Effector memory CD8-positive, alpha-beta T cell (primary cell): ENCODE measurements around the gene ZSWIM2.
"Not testable (repeated sequence)": the region's sequence is repeated elsewhere in the genome, so short reads cannot be mapped to it uniquely, and the experiment has no call there.

ENCODE experiments used
- ATAC-seq: fragments of 150-1000 bp; cut with Tn5 transposase; replicated peaks from 2 replicates; pipeline ENCODE4 v1.10.0; 2021; ENCODE audit warnings: mild to moderate bottlenecking, moderate library complexity
- DNase-seq, 3 experiments: peaks; one replicate each; pipeline ENCODE4 v3.0.0; 2021
- H3K27ac Mint-ChIP-seq, 2 donors: one replicate each; pipeline ENCODE4 v1.8.0; 2022; ENCODE audit warnings: mild to moderate bottlenecking in 2 of 2, mixed read lengths in 2 of 2, moderate library complexity in 2 of 2
- H3K27me3 Mint-ChIP-seq, 2 donors: one replicate each; pipeline ENCODE4 v1.8.0; 2022; ENCODE audit warnings: mixed read lengths in 2 of 2
- H3K36me3 Mint-ChIP-seq: one replicate; pipeline ENCODE4 v1.8.0; 2022; ENCODE audit warnings: mild to moderate bottlenecking, moderate library complexity, mixed read lengths; ENCODE audit not compliant: insufficient read depth
- H3K4me1 Mint-ChIP-seq, 2 donors: one replicate each; pipeline ENCODE4 v1.8.0; 2022; ENCODE audit warnings: low read depth in 2 of 2, mixed read lengths in 2 of 2
- H3K4me3 Mint-ChIP-seq, 2 donors: one replicate each; pipeline ENCODE4 v1.8.0; 2022; ENCODE audit warnings: mild to moderate bottlenecking in 2 of 2, mixed read lengths in 2 of 2, moderate library complexity in 2 of 2
- H3K9me3 Mint-ChIP-seq, 2 donors: one replicate each; pipeline ENCODE4 v1.8.0; 2022; ENCODE audit warnings: mixed read lengths in 2 of 2

Gene ZSWIM2

GRCh38 chr2:186811760-186812159, 37.2 kb downstream of the ZSWIM2 start:
- not testable (repeated sequence) for H3K4me3 Mint-ChIP-seq, H3K27ac Mint-ChIP-seq, H3K27me3 Mint-ChIP-seq, H3K36me3 Mint-ChIP-seq, ATAC-seq, DNase-seq, H3K9me3 Mint-ChIP-seq, H3K4me1 Mint-ChIP-seq

GRCh38 chr2:186806591-186806990, 42.4 kb downstream of the ZSWIM2 start:
- no peaks in the 10 kb centered on the region for H3K4me1 Mint-ChIP-seq
- H3K4me3 Mint-ChIP-seq = no peak overlapping the region
- no peak overlapping the region for H3K27ac Mint-ChIP-seq
- no peak for ATAC-seq
- peaks cover 9 to 27% of the 10 kb centered on the region in 2 donors for H3K9me3 Mint-ChIP-seq
- no peaks in the 10 kb centered on the region for H3K27me3 Mint-ChIP-seq
- H3K36me3 Mint-ChIP-seq = peaks cover 4% of the 10 kb centered on the region
- no peak for DNase-seq

GRCh38 chr2:186798604-186799003, 50.4 kb downstream of the ZSWIM2 start:
- not testable (repeated sequence) for H3K27ac Mint-ChIP-seq, H3K4me1 Mint-ChIP-seq, H3K27me3 Mint-ChIP-seq, H3K4me3 Mint-ChIP-seq, H3K36me3 Mint-ChIP-seq, ATAC-seq, DNase-seq
- H3K9me3 Mint-ChIP-seq = peaks cover 4 to 12% of the 10 kb centered on the region in 2 donors

- Mint-ChIP-seq H3K36me3 (peaks cover 3% of the 10 kb centered on the region), H3K27ac (no peak overlapping the region)
Measured at GRCh38 chr2:186784930-186785329, 64.0 kb downstream of the ZSWIM2 start.

GRCh38 chr2:186783254-186783653, 65.7 kb downstream of the ZSWIM2 start:
- no peak overlapping the region for H3K4me3 Mint-ChIP-seq
- H3K27me3 Mint-ChIP-seq = no peaks in the 10 kb centered on the region
- peaks cover 3% of the 10 kb centered on the region for H3K36me3 Mint-ChIP-seq
- ATAC-seq = no peak
- no peaks in the 10 kb centered on the region for H3K4me1 Mint-ChIP-seq
- H3K9me3 Mint-ChIP-seq = peaks cover 2 to 7% of the 10 kb centered on the region in 2 donors
- DNase-seq = no peak
- H3K27ac Mint-ChIP-seq = no peak overlapping the region

More at GRCh38 chr2:186784930-186785329, 64.0 kb downstream of the ZSWIM2 start:
- H3K4me3 Mint-ChIP-seq = no peak overlapping the region
- peaks cover 0 to 8% of the 10 kb centered on the region in 2 donors for H3K9me3 Mint-ChIP-seq
- no peaks in the 10 kb centered on the region for H3K27me3 Mint-ChIP-seq
- no peak for ATAC-seq
- no peaks in the 10 kb centered on the region for H3K4me1 Mint-ChIP-seq
- DNase-seq = no peak

- no peak for DNase-seq
- H3K27ac Mint-ChIP-seq = no peak overlapping the region
- H3K4me3 Mint-ChIP-seq = no peak overlapping the region
- H3K9me3 Mint-ChIP-seq = peaks cover 6 to 8% of the 10 kb centered on the region in 2 donors
- H3K36me3 Mint-ChIP-seq = peaks cover 3% of the 10 kb centered on the region
- ATAC-seq = no peak
- no peaks in the 10 kb centered on the region for H3K4me1 Mint-ChIP-seq
- no peaks in the 10 kb centered on the region for H3K27me3 Mint-ChIP-seq
Measured at GRCh38 chr2:186780701-186781316, 68.2 kb downstream of the ZSWIM2 start.
